Measurements from ENCODE around the gene RABGGTA. TPM values are rescaled to one million over a fixed set of nuclear protein-coding genes. Genes with fewer than 3 reads are reported as not detected.
A peak's percentile ranks its signal among the peaks of the same experiment; 100 is the strongest.
"Not testable (repeated sequence)": the region's sequence is repeated elsewhere in the genome, so short reads cannot be mapped to it uniquely, and the experiment has no call there.

The RABGGTA gene
- total RNA-seq, 1 donor from 2014 or later: 25.9 TPM

GRCh38 chr14:24219521-24219920, 51.9 kb downstream of the RABGGTA start:
- DNase-seq (ENCODE audit: low spot score, unreplicated experiment): no peak
- Mint-ChIP-seq H3K9me3 (ENCODE audit: low read depth) (no peaks in the 10 kb centered on the region), H3K4me1 (ENCODE audit: low read depth) (peaks cover 9% of the 10 kb centered on the region), H3K27ac (no peak overlapping the region), H3K4me3 (ENCODE audit: low read depth) (no peak overlapping the region), H3K36me3 (ENCODE audit: insufficient read depth) (no peaks in the 10 kb centered on the region), H3K27me3 (no peaks in the 10 kb centered on the region)
- no peak for TF ChIP-seq CTCF (IDR thresholded peaks at IDR 0.05; ENCODE audit: unreplicated experiment)

GRCh38 chr14:24219080-24219479, 52.3 kb downstream of the RABGGTA start:
- no peaks in the 10 kb centered on the region for H3K27me3 Mint-ChIP-seq
- H3K4me1 Mint-ChIP-seq (ENCODE audit: low read depth): peaks cover 13% of the 10 kb centered on the region
- H3K4me3 Mint-ChIP-seq (ENCODE audit: low read depth): no peak overlapping the region
- DNase-seq (ENCODE audit: low spot score, unreplicated experiment): no peak
- no peaks in the 10 kb centered on the region for H3K9me3 Mint-ChIP-seq (ENCODE audit: low read depth)
- H3K27ac Mint-ChIP-seq: no peak overlapping the region
- no peaks in the 10 kb centered on the region for H3K36me3 Mint-ChIP-seq (ENCODE audit: insufficient read depth)
- no peak for TF ChIP-seq CTCF (IDR thresholded peaks at IDR 0.05; ENCODE audit: unreplicated experiment)

- not testable (repeated sequence) for H3K27me3 Mint-ChIP-seq; H3K36me3 Mint-ChIP-seq (ENCODE audit: insufficient read depth); H3K9me3 Mint-ChIP-seq (ENCODE audit: low read depth); DNase-seq (ENCODE audit: low spot score, unreplicated experiment); H3K4me3 Mint-ChIP-seq (ENCODE audit: low read depth)
- peaks cover 22% of the 10 kb centered on the region for H3K4me1 Mint-ChIP-seq (ENCODE audit: low read depth)
- peak overlapping the region; percentile 67 for H3K27ac Mint-ChIP-seq
Observed at GRCh38 chr14:24216876-24217275, 54.5 kb downstream of the RABGGTA start.

GRCh38 chr14:24216345-24216699, 55.1 kb downstream of the RABGGTA start:
- Mint-ChIP-seq H3K27ac (peak overlapping the region; percentile 95), H3K4me3 (ENCODE audit: low read depth) (peak overlapping the region; percentile 88), H3K4me1 (ENCODE audit: low read depth) (peaks cover 22% of the 10 kb centered on the region), H3K9me3 (ENCODE audit: low read depth) (no peaks in the 10 kb centered on the region), H3K36me3 (ENCODE audit: insufficient read depth) (peaks cover 4% of the 10 kb centered on the region), H3K27me3 (no peaks in the 10 kb centered on the region)
- no peak for DNase-seq (ENCODE audit: low spot score, unreplicated experiment)
- TF ChIP-seq CTCF (IDR thresholded peaks at IDR 0.05; ENCODE audit: unreplicated experiment): no peak

Other genes starting within 250 kb of the RABGGTA start
- 4.3 and 4.9 TPM in 2 replicates for gene CARMIL3, start 219.6 kb downstream of the RABGGTA start, total RNA-seq
- gene CPNE6, start 200.0 kb downstream of the RABGGTA start, total RNA-seq: not detected in 2 replicates
- 29.7 and 34.7 TPM in 2 replicates for gene PCK2, start 177.3 kb downstream of the RABGGTA start, total RNA-seq
- 79.7 and 80.9 TPM in 2 replicates for gene DCAF11, start 156.8 kb downstream of the RABGGTA start, total RNA-seq
- 2.3 and 2.8 TPM in 2 replicates for gene NRL, start 156.6 kb downstream of the RABGGTA start, total RNA-seq
- gene FITM1, start 140.9 kb downstream of the RABGGTA start, total RNA-seq: 1.7 and 1.9 TPM in 2 replicates
- gene PSME1, start 135.4 kb downstream of the RABGGTA start, total RNA-seq: 101 and 103 TPM in 2 replicates
- 22.8 and 22.9 TPM in 2 replicates for gene EMC9, start 130.0 kb downstream of the RABGGTA start, total RNA-seq
- 118 and 120 TPM in 2 replicates for gene PSME2, start 125.0 kb downstream of the RABGGTA start, total RNA-seq
- gene RNF31, start 124.1 kb downstream of the RABGGTA start, total RNA-seq: 99.3 and 104 TPM in 2 replicates
- 57.4 and 62.4 TPM in 2 replicates for gene IRF9, start 110.3 kb downstream of the RABGGTA start, total RNA-seq
- gene REC8, start 99.5 kb downstream of the RABGGTA start, total RNA-seq: 380 and 408 TPM in 2 replicates
- 54.9 and 56.4 TPM in 2 replicates for gene IPO4, start 82.8 kb downstream of the RABGGTA start, total RNA-seq
- gene TM9SF1, start 76.2 kb downstream of the RABGGTA start, total RNA-seq: 52.9 and 56.2 TPM in 2 replicates
- 0.29 TPM in 1 of 2 replicates, not detected in the other for gene TSSK4, start 65.9 kb downstream of the RABGGTA start, total RNA-seq
- 53.7 and 54.3 TPM in 2 replicates for gene CHMP4A, start 58.1 kb downstream of the RABGGTA start, total RNA-seq
- gene MDP1, start 55.5 kb downstream of the RABGGTA start, total RNA-seq: 15.2 and 17.7 TPM in 2 replicates
- 161 TPM in 2 replicates for gene NEDD8, start 39.2 kb downstream of the RABGGTA start, total RNA-seq
- 73.6 and 86.2 TPM in 2 replicates for gene GMPR2, start 38.7 kb downstream of the RABGGTA start, total RNA-seq
- gene TINF2, start 29.0 kb downstream of the RABGGTA start, total RNA-seq: 56.7 and 59.2 TPM in 2 replicates
- gene TGM1, start 8.4 kb downstream of the RABGGTA start, total RNA-seq: 5.8 and 7.0 TPM in 2 replicates
- 33.4 and 34.4 TPM in 2 replicates for gene DHRS1, start 28.2 kb upstream of the RABGGTA start, total RNA-seq
- 32.4 and 32.6 TPM in 2 replicates for gene NOP9, start 28.3 kb upstream of the RABGGTA start, total RNA-seq
- 1.9 and 3.0 TPM in 2 replicates for gene CIDEB, start 36.4 kb upstream of the RABGGTA start, total RNA-seq
- gene LTB4R2, start 38.5 kb upstream of the RABGGTA start, total RNA-seq: 11.0 and 11.3 TPM in 2 replicates
- 8.4 TPM in 2 replicates for gene LTB4R, start 39.9 kb upstream of the RABGGTA start, total RNA-seq
- 0.46 and 0.75 TPM in 2 replicates for gene ADCY4, start 63.5 kb upstream of the RABGGTA start, total RNA-seq
- 0.62 and 1.5 TPM in 2 replicates for gene RIPK3, start 68.4 kb upstream of the RABGGTA start, total RNA-seq
- gene NFATC4, start 96.6 kb upstream of the RABGGTA start, total RNA-seq: 56.6 and 57.6 TPM in 2 replicates
- 38.3 and 40.0 TPM in 2 replicates for gene NYNRIN, start 127.4 kb upstream of the RABGGTA start, total RNA-seq
- gene CBLN3, start 158.1 kb upstream of the RABGGTA start, total RNA-seq: 1.5 and 1.9 TPM in 2 replicates
- gene KHNYN, start 158.4 kb upstream of the RABGGTA start, total RNA-seq: 74.3 and 77.4 TPM in 2 replicates
- 68.1 and 68.2 TPM in 2 replicates for gene SDR39U1, start 171.2 kb upstream of the RABGGTA start, total RNA-seq
- not detected in 2 replicates for gene CMA1, start 236.7 kb upstream of the RABGGTA start, total RNA-seq

Data from progenitor cell of endocrine pancreas (in vitro differentiated cells).